HL-60 (cell line): ENCODE measurements around the gene BAIAP2.
"Not testable (repeated sequence)": the region's sequence is repeated elsewhere in the genome, so short reads cannot be mapped to it uniquely, and the experiment has no call there.

Experiments used
- DNase-seq, 2 experiments: peaks; one replicate each; pipeline ENCODE4 v3.0.0-alpha.2; 2010 to 2020; ENCODE audit warnings: low read depth in 1 of 2, low spot score in 1 of 2
- H3K27ac ChIP-seq: fragments of 250-450 bp; sonication (Bioruptor Pico); replicated peaks from 2 replicates; pipeline ENCODE4 v1.5.1; 2020; ENCODE audit warnings: mild to moderate bottlenecking, moderate library complexity
- H3K27me3 ChIP-seq: fragments of 250-450 bp; sonication (Bioruptor Pico); 2 replicates; pipeline ENCODE4 v1.5.1; 2021; ENCODE audit warnings: mild to moderate bottlenecking, moderate library complexity; ENCODE audit not compliant: insufficient read depth, poor library complexity, severe bottlenecking
- H3K4me3 ChIP-seq: replicated peaks from 2 replicates; pipeline ENCODE4 v1.5.1; 2011; ENCODE audit warnings: mild to moderate bottlenecking, control low read depth, low read length; ENCODE audit not compliant: insufficient read depth
- GABPA ChIP-seq: IDR thresholded peaks from 2 replicates; pipeline ENCODE4 v1.6.1; 2012; ENCODE audit warnings: low read depth
- POLR2AphosphoS5 ChIP-seq: IDR thresholded peaks from 2 replicates; pipeline ENCODE4 v1.6.1; 2012; ENCODE audit warnings: low read depth
- SPI1 ChIP-seq: IDR thresholded peaks from 2 replicates; pipeline ENCODE4 v1.6.1; 2012; ENCODE audit warnings: low read depth, mild to moderate bottlenecking, borderline replicate concordance
- TF ChIP-seq, protein P1 (sequence below): IDR thresholded peaks from 2 replicates; pipeline ENCODE4 v1.6.1; 2012; ENCODE audit warnings: low read depth; ENCODE audit not compliant: insufficient replicate concordance
- TF ChIP-seq, protein P2 (sequence below): IDR thresholded peaks from one replicate; pipeline ENCODE4 v1.5.1; 2011; ENCODE audit warnings: low read length, control low read depth, inconsistent platforms; ENCODE audit not compliant: insufficient read depth

The BAIAP2 gene

DNA sequence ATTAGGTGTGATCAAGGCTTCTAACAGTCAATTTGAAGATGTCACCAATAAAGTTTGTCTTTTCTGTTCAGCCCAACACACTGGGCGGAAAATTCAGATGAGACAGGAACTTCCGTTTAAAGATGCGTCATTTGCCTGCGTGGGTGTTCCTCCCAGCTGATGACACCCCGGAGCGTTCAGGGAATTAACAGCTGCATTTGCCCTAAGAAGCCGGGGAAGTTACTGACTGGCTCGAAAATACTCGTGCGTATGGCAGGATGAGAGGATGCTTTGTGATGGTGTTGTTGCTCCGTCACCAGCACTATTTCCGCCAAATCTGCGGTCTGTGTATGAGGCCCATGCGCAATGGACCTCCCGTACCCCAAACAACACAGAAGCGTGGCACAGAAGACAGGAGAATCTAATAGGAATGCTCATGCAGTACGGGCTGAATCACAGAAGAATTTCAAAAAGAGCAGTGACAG is 118.4 kb downstream of the BAIAP2 start:
- peak; percentile 62 to 68 for DNase-seq
- H3K4me3 ChIP-seq, result no peak overlapping the region
- H3K27ac ChIP-seq, result peak overlapping the region; percentile 31
- H3K27me3 ChIP-seq, result no peaks in the 10 kb centered on the region
- TF ChIP-seq POLR2AphosphoS5 (no peak), GABPA (no peak), SPI1 (no peak)
- TF ChIP-seq, protein P1, sequence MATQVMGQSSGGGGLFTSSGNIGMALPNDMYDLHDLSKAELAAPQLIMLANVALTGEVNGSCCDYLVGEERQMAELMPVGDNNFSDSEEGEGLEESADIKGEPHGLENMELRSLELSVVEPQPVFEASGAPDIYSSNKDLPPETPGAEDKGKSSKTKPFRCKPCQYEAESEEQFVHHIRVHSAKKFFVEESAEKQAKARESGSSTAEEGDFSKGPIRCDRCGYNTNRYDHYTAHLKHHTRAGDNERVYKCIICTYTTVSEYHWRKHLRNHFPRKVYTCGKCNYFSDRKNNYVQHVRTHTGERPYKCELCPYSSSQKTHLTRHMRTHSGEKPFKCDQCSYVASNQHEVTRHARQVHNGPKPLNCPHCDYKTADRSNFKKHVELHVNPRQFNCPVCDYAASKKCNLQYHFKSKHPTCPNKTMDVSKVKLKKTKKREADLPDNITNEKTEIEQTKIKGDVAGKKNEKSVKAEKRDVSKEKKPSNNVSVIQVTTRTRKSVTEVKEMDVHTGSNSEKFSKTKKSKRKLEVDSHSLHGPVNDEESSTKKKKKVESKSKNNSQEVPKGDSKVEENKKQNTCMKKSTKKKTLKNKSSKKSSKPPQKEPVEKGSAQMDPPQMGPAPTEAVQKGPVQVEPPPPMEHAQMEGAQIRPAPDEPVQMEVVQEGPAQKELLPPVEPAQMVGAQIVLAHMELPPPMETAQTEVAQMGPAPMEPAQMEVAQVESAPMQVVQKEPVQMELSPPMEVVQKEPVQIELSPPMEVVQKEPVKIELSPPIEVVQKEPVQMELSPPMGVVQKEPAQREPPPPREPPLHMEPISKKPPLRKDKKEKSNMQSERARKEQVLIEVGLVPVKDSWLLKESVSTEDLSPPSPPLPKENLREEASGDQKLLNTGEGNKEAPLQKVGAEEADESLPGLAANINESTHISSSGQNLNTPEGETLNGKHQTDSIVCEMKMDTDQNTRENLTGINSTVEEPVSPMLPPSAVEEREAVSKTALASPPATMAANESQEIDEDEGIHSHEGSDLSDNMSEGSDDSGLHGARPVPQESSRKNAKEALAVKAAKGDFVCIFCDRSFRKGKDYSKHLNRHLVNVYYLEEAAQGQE, result no peak

DNA sequence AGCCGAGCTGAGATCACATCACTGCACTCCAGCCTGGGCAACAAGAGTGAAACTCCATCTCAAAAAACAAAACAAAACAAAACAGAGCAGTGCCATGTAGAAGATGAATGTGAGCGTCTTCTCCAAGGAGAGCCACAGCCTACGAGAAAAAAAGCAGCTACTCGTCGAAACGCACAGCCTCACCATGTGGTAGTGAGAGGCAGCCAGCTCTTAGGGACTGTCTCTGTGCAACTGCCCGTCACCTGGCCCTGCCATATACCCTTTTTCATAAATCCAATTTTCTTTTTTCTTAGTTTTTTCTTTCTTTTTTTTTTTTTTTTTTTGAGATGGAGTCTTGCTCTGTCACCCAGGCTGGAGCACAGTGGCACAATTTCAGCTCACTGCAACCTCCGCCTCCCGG is 119.1 kb downstream of the BAIAP2 start:
- H3K4me3 ChIP-seq, H3K27me3 ChIP-seq, DNase-seq: not testable (repeated sequence)
- H3K27ac ChIP-seq, result peak overlapping the region; percentile 31; the same call in 1 of the 2 replicates

DNA sequence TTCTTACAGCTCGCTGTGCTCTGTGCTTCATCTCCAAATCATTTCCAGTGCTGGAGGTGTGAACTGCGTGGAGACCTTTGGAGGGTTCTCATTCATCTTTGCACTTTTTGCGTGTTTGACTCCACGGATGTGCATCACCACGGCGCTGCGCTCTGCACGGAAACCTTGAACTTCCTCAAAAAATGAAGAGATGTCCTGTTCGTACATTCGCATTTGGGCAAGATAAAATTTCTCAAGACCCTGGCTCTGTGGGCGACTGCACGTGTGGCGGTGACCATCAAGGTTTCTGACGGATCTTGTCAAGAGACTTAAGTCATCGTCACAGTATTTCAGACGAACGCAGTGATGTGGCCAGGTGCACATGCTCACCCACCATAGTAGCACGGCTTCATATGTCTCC is 120.0 kb downstream of the BAIAP2 start:
- H3K4me3 ChIP-seq, result no peak overlapping the region
- H3K27ac ChIP-seq, result no peak overlapping the region
- H3K27me3 ChIP-seq, result no peaks in the 10 kb centered on the region
- peak in 1 of 2 experiments; percentile 48 for DNase-seq
- TF ChIP-seq, protein P1, result no peak
- no peak for TF ChIP-seq SPI1
- no peak for TF ChIP-seq GABPA
- TF ChIP-seq, protein P2, sequence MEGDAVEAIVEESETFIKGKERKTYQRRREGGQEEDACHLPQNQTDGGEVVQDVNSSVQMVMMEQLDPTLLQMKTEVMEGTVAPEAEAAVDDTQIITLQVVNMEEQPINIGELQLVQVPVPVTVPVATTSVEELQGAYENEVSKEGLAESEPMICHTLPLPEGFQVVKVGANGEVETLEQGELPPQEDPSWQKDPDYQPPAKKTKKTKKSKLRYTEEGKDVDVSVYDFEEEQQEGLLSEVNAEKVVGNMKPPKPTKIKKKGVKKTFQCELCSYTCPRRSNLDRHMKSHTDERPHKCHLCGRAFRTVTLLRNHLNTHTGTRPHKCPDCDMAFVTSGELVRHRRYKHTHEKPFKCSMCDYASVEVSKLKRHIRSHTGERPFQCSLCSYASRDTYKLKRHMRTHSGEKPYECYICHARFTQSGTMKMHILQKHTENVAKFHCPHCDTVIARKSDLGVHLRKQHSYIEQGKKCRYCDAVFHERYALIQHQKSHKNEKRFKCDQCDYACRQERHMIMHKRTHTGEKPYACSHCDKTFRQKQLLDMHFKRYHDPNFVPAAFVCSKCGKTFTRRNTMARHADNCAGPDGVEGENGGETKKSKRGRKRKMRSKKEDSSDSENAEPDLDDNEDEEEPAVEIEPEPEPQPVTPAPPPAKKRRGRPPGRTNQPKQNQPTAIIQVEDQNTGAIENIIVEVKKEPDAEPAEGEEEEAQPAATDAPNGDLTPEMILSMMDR, result no peak
- no peak for TF ChIP-seq POLR2AphosphoS5

DNA sequence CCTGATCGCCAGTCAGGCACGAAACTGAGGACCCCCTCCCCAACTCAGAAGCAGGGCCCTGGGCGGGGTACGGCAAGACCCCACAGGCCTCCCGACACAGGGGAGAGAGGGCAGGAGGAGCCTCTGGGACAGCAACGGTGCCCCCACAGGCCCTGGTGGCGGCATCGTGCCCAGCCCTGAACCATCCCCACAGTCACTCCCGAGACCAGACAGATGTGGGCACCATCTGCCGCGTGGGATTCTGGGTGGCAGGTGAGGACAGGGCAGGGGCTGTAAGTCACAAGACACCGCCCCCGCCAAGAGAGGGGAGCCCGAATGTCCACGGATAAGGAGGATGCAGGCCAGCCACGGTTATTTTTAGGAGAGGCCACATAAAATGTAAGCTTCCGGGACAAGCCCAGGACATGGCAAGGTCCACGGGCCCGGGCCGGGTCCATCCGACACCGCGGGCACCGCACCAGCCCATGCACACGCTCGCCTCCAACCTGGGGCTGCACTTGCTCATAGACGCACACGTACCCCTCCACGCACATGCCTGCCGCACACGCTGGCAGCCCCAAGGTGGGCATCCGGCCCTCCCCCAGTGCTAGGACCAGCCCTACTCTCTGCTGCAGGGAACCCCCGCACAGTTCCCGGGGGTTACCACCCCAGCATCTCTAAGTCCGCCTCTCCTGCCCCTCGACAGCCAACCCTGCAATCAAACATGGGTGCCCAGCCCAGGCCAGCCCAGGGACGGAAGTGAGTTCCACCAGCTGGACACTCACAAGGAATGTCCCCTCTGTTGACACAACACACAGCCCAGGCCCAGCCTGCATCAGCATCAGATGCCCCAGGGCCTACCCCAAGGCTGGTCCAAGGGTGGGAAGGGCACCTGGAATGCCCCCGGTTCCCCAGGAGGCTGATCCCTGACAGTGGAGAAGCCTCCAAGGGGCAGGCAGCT is 122.2 kb downstream of the BAIAP2 start:
- H3K27me3 ChIP-seq, result no peaks in the 10 kb centered on the region
- H3K27ac ChIP-seq, result no peak overlapping the region
- no peak overlapping the region for H3K4me3 ChIP-seq
- TF ChIP-seq, protein P2, result no peak
- DNase-seq, result no peak
